ENCODE data around the gene STUM. TPM values are rescaled to one million over a fixed set of nuclear protein-coding genes. Genes with fewer than 3 reads are reported as not detected.

STUM gene
- total RNA-seq, 6 experiments from 2014 or later: 0.06 to 0.68 (median 0.13) TPM; not detected in 2

DNA sequence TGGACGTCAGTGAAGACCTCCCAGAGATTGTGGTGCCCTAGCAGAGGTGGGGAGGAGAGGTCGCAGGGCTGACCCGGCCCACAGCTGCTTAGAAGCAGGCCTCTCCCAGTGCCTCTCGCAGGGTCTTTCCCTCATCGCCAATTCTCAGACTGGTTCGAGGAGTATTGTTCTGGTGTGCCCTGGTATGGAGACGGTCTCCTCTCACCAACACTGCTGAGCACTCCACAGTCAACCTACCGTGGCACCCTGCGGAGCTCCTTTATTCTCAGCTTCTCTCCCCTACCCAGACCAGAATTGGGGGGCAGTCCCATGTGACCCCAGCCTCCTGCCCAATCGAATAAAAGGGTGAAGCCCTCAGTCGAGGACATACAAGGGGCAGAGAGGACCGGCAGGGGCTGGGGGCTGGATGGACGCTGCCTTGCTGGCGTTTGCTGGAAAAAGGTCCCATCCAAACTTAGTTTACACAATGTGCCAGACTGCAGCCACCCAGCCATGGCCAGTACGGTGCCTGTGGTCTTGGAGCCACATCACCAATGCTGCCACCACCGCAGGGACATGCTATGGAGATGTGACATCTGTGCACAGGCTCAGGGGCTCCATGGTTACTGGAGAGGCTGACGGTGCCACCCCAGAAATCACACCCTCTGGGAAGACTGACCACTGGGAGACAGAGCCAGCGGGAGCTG lies 80.8 kb downstream of the STUM start:
- Histone ChIP-seq H3K9me3 (no peaks in the 10 kb centered on the region), H3K4me3 (no peak overlapping the region), H3K27ac (no peak overlapping the region), H3K27me3 (no peaks in the 10 kb centered on the region), H3K4me1 (peaks cover 0 to 6% (median 0%) of the 10 kb centered on the region in 4 donors), H3K36me3 (no peaks in the 10 kb centered on the region)
- TF ChIP-seq, protein P1, sequence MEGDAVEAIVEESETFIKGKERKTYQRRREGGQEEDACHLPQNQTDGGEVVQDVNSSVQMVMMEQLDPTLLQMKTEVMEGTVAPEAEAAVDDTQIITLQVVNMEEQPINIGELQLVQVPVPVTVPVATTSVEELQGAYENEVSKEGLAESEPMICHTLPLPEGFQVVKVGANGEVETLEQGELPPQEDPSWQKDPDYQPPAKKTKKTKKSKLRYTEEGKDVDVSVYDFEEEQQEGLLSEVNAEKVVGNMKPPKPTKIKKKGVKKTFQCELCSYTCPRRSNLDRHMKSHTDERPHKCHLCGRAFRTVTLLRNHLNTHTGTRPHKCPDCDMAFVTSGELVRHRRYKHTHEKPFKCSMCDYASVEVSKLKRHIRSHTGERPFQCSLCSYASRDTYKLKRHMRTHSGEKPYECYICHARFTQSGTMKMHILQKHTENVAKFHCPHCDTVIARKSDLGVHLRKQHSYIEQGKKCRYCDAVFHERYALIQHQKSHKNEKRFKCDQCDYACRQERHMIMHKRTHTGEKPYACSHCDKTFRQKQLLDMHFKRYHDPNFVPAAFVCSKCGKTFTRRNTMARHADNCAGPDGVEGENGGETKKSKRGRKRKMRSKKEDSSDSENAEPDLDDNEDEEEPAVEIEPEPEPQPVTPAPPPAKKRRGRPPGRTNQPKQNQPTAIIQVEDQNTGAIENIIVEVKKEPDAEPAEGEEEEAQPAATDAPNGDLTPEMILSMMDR (IDR thresholded peaks at IDR 0.05): no peak
- TF ChIP-seq POLR2A (IDR thresholded peaks at IDR 0.05): no peak
- DNase-seq: peak in 2 of 3 donors; percentile 30 to 36
- WGBS (ENCODE audit: insufficient coverage, low coverage, low lambda C conversion rate, missing lambda C conversion rate): 59% methylated on average over 4 of the region's 18 CpGs
- intact Hi-C loops (cut with DNase I): no loop called here
- ATAC-seq: no peak

DNA sequence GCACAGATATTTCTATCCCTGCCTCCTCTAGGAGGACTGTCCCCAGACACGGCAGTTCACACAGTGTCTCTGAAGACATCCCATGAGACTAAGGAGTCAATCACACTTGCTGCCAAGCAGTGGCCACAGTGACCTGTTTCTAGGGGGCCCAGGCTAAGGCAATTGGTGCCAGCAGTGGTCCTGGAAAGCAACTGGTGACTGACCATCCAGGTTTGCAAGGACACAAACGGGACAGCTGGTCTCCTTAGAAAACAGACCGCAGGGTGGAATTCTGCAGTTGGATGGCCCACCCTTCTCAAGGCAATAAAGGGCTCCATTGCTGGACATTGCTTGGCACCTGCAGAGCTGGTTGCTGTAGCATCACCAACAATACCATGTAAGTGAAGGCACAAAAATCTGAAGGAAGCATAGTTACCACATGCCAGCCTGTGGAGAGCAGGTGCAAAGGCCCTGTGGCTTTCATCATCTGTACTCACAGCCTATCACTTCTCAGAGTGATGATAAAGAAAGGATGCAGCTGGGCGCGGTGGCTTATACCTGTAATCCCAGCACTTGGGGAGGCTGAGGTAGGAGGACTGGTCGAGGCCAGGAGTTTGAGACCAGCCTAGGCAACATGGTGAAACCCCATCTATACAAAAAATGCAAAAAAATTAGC lies 81.5 kb downstream of the STUM start:
- ATAC-seq (no peak), DNase-seq (peak in 1 of 3 donors; percentile 20)
- Histone ChIP-seq H3K4me1 (peaks cover 0 to 6% (median 0%) of the 10 kb centered on the region in 4 donors), H3K27me3 (no peaks in the 10 kb centered on the region), H3K4me3 (no peak overlapping the region), H3K27ac (no peak overlapping the region), H3K9me3 (no peaks in the 10 kb centered on the region), H3K36me3 (no peaks in the 10 kb centered on the region)
- intact Hi-C loops (cut with DNase I): no loop called here
- WGBS (ENCODE audit: insufficient coverage, low coverage, low lambda C conversion rate, missing lambda C conversion rate): 93% methylated on average over 3 of the region's 6 CpGs
- TF ChIP-seq, protein P1 (IDR thresholded peaks at IDR 0.05): no peak

DNA sequence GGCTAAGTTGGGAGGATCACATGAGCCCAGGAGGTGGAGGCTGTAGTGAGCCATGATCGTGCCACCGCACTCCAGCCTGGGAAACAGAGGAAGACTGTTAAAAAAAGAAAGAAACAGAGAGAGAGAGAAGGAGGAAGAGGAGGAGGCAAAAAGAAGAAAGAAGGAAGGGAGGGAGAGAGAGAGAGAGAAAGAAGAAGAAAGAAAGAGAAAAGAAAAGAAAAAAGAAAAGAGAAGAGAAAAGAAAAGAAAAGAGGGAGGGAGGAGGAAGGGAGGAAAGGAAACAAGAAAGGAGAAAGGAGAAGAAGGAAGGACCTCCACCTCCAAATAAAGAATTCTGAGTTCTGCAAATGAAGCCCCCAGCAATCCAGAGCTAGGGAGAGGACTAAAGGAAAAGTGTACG lies 82.0 kb downstream of the STUM start:
- ATAC-seq: no peak
- no peak for DNase-seq
- no peaks in the 10 kb centered on the region for H3K27me3 ChIP-seq
- no peak overlapping the region for H3K27ac ChIP-seq
- H3K36me3 ChIP-seq: no peaks in the 10 kb centered on the region
- TF ChIP-seq, protein P1 (IDR thresholded peaks at IDR 0.05): no peak
- TF ChIP-seq POLR2A (IDR thresholded peaks at IDR 0.05): no peak
- H3K4me1 ChIP-seq: peaks cover 0 to 6% (median 0%) of the 10 kb centered on the region in 4 donors
- intact Hi-C loops (cut with DNase I): no loop called here
- H3K4me3 ChIP-seq: no peak overlapping the region
- no peaks in the 10 kb centered on the region for H3K9me3 ChIP-seq
- 79% methylated on average over 3 of the region's 3 CpGs for WGBS (ENCODE audit: insufficient coverage, low coverage, low lambda C conversion rate, missing lambda C conversion rate)

DNA sequence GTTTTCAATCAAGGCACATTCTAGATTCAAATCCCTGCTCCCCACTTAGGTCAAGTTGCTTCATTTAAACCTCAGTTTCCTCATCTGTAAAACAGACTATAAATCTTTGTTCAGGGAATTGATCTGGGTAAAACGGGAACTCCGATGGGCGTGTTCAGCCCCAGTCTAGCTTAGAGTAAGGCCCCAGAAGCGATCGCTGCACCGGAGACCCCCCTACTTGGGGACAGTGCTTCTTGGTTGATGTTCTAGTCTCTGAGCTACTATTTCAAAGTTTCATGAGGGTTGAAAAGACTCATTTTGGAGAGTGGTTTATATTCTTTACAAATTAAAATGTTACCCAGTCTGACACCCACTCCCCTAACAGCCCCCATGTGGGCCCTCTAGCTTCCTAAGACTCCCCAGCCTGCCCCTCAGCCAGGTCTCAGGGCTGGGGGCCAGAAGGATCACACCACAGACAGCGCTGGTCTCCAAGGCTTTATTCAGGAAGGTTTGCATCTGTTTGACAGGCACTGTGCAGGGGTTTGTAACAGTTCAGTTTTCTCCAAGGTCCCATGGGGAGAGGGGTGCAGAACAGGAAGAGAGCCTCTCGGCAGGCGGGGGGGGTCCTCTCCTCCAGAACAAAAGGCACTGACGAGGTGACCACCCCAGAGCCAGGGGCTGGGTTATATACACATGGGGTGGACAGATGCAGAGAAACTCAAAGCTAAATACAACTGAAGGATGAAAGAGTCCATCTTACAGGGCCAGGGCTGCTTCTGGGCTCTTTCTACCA lies 82.9 kb downstream of the STUM start:
- 28% methylated on average over 6 of the region's 10 CpGs for WGBS (ENCODE audit: insufficient coverage, low coverage, low lambda C conversion rate, missing lambda C conversion rate)
- TF ChIP-seq, protein P1 (IDR thresholded peaks at IDR 0.05): no peak
- no peak for TF ChIP-seq POLR2A (IDR thresholded peaks at IDR 0.05)
- Histone ChIP-seq H3K27me3 (no peaks in the 10 kb centered on the region), H3K4me3 (no peak overlapping the region), H3K4me1 (peaks cover 0 to 2% (median 0%) of the 10 kb centered on the region in 4 donors), H3K27ac (no peak overlapping the region), H3K9me3 (no peaks in the 10 kb centered on the region), H3K36me3 (no peaks in the 10 kb centered on the region)
- ATAC-seq (no peak), DNase-seq (peak in 1 of 3 donors; percentile 17)
- intact Hi-C loops (cut with DNase I): no loop called here

Data from right lobe of liver (tissue), 6 donors.